Measurements from ENCODE around the gene USP12.

DNA sequence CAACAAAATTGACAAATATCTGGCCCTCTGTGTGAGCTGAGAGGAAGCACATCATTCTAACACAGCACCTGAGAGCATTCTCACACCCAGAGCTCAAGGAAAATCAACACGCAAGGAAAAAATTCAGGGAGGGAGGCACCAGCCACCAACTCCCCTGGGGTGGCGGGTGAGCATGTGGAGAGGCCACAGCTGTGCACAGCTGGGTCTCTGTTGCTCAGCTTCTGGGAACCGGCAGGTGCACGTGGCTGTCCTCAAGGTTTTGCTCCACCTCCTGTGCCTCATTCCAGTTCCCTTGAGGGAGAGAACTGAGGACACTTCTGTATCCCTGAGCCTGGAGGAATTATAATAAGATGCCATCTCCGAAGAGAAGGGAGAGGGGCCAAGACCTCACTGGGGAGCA lies 134.0 kb downstream of the USP12 start:
- TF ChIP-seq, protein P1, sequence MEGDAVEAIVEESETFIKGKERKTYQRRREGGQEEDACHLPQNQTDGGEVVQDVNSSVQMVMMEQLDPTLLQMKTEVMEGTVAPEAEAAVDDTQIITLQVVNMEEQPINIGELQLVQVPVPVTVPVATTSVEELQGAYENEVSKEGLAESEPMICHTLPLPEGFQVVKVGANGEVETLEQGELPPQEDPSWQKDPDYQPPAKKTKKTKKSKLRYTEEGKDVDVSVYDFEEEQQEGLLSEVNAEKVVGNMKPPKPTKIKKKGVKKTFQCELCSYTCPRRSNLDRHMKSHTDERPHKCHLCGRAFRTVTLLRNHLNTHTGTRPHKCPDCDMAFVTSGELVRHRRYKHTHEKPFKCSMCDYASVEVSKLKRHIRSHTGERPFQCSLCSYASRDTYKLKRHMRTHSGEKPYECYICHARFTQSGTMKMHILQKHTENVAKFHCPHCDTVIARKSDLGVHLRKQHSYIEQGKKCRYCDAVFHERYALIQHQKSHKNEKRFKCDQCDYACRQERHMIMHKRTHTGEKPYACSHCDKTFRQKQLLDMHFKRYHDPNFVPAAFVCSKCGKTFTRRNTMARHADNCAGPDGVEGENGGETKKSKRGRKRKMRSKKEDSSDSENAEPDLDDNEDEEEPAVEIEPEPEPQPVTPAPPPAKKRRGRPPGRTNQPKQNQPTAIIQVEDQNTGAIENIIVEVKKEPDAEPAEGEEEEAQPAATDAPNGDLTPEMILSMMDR (conservative IDR thresholded peaks at IDR 0.05) = no peak
- no peak for TF ChIP-seq ZFX (IDR thresholded peaks at IDR 0.05)

Measured in C4-2B (cell line).